ENCODE data around the gene LRRC8B.

DNA sequence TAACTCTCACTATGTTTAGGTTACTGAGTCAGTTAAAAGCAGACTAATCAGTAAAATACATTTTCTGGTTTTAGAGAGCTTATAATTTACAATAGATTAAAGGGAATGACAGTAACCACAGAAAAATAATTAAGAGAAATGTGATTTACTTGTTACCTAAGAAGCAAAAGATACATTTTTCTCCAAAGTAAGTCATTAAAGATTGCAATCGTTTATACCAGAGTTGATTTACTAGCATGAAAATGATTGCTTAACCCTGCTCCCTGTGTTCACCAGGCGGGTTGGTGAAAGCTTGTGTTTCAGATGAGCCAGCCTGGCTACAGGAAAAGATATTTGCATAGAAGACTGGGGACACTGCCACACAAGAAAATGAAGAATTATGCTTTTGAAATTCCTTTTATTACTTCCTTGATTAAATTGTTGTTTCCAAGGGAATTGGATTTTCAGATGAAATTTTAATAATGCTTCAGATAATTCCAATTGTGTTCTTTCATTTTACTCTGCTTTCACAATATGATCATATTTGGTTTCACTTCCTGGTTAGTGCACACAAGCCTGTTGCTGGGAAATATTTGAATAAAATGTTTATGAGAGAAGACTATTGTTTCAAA lies 27.9 kb downstream of the LRRC8B start:
- TF ChIP-seq, protein P1, sequence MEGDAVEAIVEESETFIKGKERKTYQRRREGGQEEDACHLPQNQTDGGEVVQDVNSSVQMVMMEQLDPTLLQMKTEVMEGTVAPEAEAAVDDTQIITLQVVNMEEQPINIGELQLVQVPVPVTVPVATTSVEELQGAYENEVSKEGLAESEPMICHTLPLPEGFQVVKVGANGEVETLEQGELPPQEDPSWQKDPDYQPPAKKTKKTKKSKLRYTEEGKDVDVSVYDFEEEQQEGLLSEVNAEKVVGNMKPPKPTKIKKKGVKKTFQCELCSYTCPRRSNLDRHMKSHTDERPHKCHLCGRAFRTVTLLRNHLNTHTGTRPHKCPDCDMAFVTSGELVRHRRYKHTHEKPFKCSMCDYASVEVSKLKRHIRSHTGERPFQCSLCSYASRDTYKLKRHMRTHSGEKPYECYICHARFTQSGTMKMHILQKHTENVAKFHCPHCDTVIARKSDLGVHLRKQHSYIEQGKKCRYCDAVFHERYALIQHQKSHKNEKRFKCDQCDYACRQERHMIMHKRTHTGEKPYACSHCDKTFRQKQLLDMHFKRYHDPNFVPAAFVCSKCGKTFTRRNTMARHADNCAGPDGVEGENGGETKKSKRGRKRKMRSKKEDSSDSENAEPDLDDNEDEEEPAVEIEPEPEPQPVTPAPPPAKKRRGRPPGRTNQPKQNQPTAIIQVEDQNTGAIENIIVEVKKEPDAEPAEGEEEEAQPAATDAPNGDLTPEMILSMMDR (conservative IDR thresholded peaks at IDR 0.05 in 1 of 2, IDR thresholded peaks at IDR 0.05 in 1 of 2; ENCODE audit: low read depth in 1 of 2, low read length in 2 of 2), result no peak
- TF ChIP-seq EZH2 (IDR thresholded peaks at IDR 0.05; ENCODE audit: low read length, missing control alignments), result no peak

Measured in fibroblast of lung (primary cell).